ENCODE data around the gene TRMT2A. TPM values are rescaled to one million over a fixed set of nuclear protein-coding genes. Genes with fewer than 3 reads are reported as not detected.
"Not testable (repeated sequence)": the region's sequence is repeated elsewhere in the genome, so short reads cannot be mapped to it uniquely, and the experiment has no call there.

TRMT2A gene
- total RNA-seq, 1 donor from 2014 or later, result 23.0 TPM

DNA sequence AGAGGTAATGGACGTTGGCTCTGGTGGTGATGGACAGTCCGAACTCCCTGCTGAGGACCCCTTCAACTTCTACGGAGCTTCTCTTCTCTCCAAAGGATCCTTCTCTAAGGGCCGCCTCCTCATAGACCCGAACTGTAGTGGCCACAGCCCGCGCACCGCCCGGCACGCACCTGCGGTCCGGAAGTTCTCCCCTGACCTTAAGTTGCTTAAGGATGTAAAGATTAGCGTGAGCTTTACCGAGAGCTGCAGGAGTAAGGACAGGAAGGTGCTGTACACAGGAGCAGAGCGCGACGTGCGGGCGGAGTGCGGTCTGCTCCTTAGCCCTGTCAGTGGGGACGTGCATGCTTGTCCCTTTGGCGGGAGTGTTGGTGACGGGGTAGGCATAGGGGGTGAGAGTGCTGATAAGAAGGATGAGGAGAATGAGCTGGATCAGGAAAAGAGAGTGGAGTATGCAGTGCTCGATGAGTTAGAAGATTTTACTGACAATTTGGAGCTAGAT is 30.9 kb downstream of the TRMT2A start:
- no peak for DNase-seq (ENCODE audit: low read depth in 2 of 2)

- no peak for DNase-seq (ENCODE audit: low read depth in 2 of 2)
Measured at GRCh38 chr22:20085651-20086050, 31.4 kb downstream of the TRMT2A start.

DNA sequence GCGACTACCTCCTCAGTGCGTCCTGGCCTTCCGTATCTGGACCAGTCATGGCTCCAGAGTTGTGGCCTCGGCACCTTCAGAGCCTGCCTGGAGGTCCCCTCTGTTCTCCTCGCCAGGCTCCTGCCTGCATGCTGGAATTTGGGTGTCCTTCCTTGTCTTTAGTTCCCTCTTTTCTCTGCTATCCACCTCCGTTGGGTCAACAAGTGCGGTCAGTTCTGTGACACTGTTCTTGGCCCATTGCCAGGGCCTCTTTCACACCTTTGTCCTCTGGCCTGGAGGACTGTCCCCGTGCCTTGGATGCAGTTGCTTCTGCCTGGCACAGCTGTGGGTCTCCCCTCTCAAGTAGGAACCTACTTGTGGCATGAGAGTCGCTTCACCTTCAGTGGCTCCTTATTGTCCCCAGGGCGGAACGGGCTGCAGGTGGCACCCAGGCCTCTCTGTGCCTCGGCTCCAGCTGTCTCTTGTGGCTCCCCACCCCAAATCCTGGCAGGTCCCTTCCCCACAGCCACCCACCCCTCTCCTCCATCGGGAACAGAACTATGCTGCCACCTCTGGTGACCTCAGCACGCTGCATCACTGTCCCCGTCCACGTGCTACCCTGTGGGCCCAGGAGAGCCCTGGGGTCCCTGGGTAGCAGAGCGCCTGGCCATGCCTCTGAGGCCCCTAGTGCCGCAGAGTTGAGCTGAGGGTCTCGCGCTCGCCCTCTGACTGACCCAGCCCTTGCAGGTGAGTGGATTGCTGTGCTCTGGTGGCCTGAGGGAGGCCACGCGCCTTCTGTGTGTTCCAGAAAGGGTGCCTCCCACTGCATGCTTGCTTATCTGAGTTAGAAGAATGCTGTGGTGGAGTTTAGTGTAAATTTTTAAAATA is 32.2 kb downstream of the TRMT2A start:
- peak in 1 of 2 donors; percentile 17 for DNase-seq (ENCODE audit: low read depth in 2 of 2)

DNA sequence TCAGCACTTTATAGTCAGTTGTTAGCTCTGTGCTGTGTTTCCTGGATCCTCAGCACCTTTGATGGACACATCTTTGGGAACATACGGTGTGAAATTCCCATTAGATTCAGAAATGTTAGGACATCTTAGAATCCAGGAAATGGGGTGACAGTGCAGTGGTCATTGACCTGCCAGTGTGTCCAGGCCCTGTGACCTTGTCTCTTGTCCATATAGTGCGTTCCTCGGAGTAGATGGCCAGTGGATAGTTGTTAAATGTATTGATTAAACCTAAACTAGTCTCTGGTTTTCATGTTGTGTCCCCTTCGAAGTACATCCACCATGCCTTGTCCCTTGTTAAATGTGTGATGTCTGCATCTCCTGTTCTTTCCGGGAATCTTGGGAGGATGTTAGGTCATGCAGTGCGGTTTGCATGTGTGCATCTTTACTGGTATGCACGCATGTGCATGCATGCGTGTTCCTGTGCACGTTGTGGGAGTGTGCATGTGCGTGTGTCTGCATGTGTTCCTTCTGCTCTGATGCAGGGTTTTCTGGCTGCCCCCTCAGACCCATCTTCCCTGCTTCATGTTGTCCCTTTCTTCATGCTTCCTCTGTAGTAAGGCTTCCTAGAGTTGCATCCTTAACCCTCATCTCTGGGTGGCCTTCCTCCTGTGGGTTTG is 33.0 kb downstream of the TRMT2A start:
- no peak for DNase-seq (ENCODE audit: low read depth in 2 of 2)

- no peak for DNase-seq (ENCODE audit: low read depth in 2 of 2)
Measured at GRCh38 chr22:20083157-20083890, 33.7 kb downstream of the TRMT2A start.

DNA sequence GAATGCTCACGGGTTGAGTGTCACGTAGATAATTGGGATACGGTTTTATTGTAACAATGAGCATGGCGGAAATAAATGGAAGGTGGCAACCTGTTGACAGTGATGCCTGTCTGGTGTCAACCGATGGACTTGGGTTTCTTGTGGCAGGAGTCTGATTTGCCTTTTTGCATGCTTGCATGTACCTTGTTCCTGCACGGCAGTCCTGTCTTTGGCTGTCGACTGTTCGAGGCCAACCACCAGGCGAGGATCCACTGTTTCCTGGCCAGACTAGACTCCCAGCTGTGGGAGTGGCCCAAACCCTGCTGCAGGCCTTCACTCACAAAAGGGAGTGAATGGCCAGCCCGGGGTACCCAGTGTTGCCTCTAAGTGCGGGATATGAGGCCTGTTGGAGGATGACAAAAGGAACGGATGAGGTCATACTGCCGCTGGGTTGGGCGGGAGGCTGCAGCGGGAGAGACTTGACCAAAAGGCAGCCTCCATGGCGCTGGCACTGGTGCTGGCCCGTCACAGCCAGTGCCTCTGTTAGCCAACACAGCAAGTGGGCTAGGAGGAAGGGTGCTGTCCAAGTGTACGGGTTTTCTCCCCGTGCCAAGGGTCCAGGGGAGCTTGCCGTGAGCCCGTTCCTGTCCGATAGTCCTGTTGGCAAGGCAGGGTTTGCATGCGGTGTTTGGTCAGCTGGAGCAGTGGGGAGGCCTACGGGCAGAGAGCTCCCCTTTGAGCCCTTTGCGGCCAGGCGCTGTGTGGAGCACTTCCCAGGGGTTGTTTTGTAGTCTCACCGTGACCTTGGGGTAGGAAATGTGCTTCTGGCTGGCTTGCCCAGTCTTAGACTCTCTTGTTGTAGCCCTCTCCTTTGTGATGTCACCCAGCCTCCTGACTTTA is 36.0 kb downstream of the TRMT2A start:
- DNase-seq (ENCODE audit: low read depth in 2 of 2), result peak; percentile 9 to 66

DNA sequence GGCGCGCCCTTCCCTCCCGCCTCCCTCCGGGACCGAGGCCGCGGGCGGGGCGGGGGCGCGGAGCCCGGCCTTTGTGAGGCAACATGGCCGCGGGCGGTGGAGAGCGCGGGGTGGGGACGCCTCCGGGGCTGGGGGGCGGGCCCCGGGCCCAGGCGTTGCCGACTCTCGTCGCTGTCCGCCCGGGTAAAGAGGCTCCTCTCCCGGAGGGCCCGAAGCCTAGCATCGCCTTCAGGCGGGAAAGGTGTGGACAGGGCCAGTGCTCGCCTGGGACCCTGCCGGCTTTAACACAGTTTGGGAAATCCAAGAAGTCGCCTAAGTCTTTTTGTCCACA is 36.6 kb downstream of the TRMT2A start:
- peak in 1 of 2 donors; percentile 62 for DNase-seq (ENCODE audit: low read depth in 2 of 2)

DNA sequence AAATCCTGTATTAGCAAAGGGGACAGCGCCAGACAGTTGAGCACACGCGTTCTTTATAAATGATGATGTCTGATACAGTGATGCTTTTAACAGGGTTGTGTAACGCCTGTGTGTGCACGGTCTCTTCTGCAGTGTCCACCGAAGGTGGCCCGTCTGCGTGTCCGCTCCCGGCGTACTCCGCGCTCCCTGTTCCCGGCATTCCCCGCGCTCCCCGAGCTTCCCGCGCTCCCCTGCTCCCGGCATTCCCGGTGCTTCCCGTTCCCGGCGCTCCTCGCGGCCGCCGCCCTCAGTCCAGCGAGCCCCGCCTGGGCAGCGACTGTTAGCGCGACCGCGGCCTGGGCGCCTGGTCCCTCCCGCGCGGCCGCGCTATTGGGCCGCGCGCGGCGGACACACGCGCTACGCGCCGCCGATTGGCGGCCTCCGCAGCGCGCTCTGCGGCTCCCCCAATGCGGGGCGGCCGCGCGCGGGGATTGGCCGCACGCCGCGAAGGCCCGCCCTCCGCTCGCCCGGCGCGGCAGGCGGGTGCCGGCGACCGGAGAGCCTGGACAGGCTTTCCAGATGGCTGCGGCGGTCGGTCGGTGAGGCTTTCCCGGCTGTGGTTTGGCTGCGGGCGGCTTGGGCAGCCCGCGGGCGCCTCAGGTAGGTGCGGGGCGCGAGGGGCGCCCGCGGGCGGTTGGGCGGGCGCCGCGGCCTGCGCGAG is 37.1 kb downstream of the TRMT2A start, which contains the start of gene DGCR8:
Gene DGCR8, plus strand, starts transcription at position 497 of the 700 bp plus-strand sequence. CDS start 5,723 bp downstream, outside the sequence.
- peak; percentile 82 to 95 for DNase-seq (ENCODE audit: low read depth in 2 of 2)

DNA sequence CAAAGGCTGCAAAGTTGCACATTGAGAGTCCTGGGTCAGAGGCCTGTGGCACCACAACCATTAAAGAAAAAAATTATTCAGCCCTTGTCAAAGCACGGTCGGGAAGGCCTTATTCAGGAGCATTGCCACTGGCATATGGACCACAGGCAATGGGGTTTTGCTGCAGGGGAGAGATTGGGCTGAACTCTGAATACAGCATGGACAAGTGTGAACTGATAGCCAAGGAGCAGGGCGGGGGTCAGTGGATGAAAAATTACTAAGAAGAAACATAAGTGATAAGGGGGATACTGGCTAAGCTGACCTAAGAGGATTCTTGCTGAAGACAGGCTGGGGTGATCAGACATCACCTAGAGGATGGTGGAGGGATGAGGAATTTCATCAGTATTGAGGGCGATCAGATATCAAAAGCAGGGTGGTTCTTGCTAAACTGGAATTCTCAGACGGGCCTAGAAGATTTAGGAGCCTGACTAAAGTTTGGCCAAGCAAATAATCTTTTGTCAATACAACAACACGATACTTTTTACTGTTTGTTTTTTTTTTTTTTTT is 40.3 kb downstream of the TRMT2A start:
- no peak for DNase-seq (ENCODE audit: low read depth in 2 of 2)

- no peak for DNase-seq (ENCODE audit: low read depth in 2 of 2)
Measured at GRCh38 chr22:20071524-20071972, 45.5 kb downstream of the TRMT2A start.

DNA sequence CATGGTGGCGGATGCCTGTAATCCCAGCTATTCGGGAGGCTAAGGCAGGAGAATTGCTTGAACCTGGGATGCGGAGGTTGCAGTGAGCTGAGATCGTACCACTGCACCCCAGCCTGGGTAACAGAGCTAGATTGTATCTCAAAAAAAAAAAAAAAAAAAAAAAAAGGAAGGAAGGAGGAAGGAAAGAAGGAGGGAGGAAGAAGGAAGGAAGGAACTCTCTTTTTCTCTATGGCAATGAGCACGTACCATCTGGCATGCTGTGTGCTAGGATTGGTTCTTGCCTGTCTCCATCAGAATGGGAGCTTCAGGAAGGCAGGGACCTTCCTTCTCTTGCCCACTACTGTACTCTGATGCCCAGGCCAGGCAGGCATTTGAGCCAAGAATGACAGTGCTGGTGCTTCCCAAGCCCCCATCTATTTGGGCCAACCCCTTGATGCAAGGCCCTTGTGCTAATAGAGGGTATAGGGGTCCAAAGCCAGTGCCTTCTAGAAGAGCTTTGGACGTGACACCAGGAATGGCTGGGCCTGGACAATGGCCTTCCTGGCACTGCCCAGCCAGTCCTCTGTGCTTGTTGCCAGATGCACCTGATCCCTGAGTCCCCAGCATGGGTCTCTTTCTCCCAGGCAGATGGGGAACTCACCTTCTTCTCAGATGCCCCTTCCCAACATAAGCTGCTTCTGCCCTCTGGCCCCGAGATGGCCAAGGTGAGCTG is 47.5 kb downstream of the TRMT2A start:
- DNase-seq (ENCODE audit: low read depth in 2 of 2), result no peak

- DNase-seq (ENCODE audit: low read depth in 2 of 2), result no peak
Measured at GRCh38 chr22:20068640-20069039, 48.4 kb downstream of the TRMT2A start.

DNA sequence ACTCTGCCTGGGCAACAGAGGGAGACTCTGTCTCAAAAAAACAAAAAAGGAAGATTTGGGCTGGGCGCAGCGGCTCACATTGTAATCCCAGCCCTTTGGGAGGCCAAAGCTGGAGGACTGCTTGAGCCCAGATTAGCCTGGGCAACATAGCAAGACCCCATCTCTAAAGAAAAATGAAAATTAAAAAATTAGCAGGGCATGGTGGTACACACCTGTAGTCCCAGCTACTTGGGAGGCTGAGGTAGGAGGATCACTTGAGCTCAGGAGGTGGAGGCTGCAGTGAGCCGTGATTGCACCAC is 49.7 kb downstream of the TRMT2A start:
- DNase-seq (ENCODE audit: low read depth in 2 of 2), result not testable (repeated sequence)

GRCh38 chr22:20066617-20067383 is 50.2 kb downstream of the TRMT2A start:
- DNase-seq (ENCODE audit: low read depth in 2 of 2), result no peak

- no peak for DNase-seq (ENCODE audit: low read depth in 2 of 2)
Measured at GRCh38 chr22:20065896-20066616, 51.0 kb downstream of the TRMT2A start.

DNA sequence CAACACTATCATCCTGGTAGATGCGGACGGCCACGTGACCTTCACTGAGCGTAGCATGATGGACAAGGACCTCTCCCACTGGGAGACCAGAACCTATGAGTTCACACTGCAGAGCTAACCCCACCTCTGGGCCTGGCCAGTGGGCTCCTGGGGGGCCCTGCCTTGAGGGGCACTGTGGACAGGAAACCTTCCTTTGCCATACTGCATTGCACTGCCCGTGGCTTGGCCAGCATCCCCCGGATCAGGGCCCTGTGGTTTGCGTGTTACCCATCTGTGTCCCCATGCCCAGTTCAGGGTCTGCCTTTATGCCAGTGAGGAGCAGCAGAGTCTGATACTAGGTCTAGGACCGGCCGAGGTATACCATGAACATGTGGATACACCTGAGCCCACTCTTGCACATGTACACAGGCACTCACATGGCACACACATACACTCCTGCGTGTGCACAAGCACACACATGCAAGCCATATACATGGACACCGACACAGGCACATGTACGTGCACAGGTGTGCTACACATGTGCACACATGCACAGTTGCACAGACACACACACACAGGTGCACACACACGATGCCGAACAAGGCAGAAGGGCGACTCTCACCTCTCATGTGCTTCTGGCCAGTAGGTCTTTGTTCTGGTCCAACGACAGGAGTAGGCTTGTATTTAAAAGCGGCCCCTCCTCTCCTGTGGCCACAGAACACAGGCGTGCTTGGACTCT is 52.3 kb downstream of the TRMT2A start:
- DNase-seq (ENCODE audit: low read depth in 2 of 2), result no peak

DNA sequence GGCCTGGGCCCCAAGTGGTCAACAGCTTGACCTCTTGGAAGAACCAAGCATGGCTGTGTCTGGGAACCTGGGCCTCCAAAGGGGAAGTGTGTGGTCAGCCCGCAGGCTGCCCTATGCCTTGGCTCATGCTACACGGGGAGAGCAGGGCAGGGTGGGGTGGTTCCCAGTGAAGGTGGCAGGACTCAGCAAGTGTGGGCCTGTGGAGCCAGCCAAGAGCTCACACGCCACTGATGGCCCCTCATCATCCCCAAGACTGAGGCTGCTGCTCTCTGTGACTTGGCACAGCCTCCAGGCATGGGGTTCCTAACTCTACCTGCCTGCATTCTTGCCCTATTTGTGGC is 52.9 kb downstream of the TRMT2A start:
- no peak for DNase-seq (ENCODE audit: low read depth in 2 of 2)

Data from dermis microvascular lymphatic vessel endothelial cell (primary cell).